ENCODE measurements around the gene PGAM2.

DNA sequence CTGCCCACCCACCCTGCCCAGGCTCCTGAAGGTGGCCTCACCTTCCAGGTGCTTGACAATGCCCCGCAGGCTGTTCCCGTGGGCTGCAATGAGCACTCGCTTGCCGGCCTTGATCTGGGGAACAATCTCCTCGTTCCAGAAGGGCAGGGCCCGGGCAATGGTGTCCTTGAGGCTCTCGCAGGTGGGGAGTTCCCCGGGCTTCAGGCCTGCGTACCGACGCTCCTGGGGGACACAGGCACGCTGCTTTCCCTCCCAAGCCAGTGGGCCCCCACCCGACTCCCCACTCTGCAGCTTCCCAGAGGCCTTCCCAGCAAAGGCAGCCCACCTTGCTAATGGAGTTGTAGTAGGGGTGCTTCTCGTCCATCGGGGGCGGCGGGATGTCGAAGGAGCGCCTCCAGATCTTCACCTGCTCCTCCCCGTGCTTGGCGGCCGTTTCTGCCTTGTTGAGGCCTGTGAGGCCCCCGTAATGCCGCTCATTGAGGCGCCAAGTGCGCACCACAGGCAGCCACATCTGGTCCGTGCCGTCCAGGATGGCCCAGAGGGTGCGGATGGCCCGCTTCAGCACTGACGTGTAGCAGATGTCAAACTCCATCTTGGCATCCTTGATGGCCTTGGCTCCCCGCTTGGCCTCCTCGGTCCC, 456 bp downstream of the PGAM2 start:
- TF ChIP-seq JUNB (IDR thresholded peaks at IDR 0.05; ENCODE audit: unreplicated experiment) (no peak), CTCF (conservative IDR thresholded peaks at IDR 0.05; ENCODE audit: low read depth in 2 of 2) (no peak), EZH2phosphoT487 (IDR thresholded peaks at IDR 0.05; ENCODE audit: unreplicated experiment) (no peak), EZH2 (IDR thresholded peaks at IDR 0.05; ENCODE audit: low read depth, unreplicated experiment) (no peak), STAT1 (IDR thresholded peaks at IDR 0.05; ENCODE audit: unreplicated experiment) (no peak), POLR2AphosphoS5 (IDR thresholded peaks at IDR 0.05; ENCODE audit: low read depth) (peak; percentile 39), REST (IDR thresholded peaks at IDR 0.05; ENCODE audit: unreplicated experiment) (no peak)
